HG03432 (cell line): ENCODE results near the gene BMERB1.
"Not testable (repeated sequence)": the region's sequence is repeated elsewhere in the genome, so short reads cannot be mapped to it uniquely, and the experiment has no call there.

Source experiments
- ATAC-seq: cut with Tn5 transposase; IDR thresholded peaks from one replicate; pipeline ENCODE4 v1.9.1; 2021; ENCODE audit warnings: mild to moderate bottlenecking, moderate library complexity; ENCODE audit not compliant: unreplicated experiment

BMERB1 gene

DNA sequence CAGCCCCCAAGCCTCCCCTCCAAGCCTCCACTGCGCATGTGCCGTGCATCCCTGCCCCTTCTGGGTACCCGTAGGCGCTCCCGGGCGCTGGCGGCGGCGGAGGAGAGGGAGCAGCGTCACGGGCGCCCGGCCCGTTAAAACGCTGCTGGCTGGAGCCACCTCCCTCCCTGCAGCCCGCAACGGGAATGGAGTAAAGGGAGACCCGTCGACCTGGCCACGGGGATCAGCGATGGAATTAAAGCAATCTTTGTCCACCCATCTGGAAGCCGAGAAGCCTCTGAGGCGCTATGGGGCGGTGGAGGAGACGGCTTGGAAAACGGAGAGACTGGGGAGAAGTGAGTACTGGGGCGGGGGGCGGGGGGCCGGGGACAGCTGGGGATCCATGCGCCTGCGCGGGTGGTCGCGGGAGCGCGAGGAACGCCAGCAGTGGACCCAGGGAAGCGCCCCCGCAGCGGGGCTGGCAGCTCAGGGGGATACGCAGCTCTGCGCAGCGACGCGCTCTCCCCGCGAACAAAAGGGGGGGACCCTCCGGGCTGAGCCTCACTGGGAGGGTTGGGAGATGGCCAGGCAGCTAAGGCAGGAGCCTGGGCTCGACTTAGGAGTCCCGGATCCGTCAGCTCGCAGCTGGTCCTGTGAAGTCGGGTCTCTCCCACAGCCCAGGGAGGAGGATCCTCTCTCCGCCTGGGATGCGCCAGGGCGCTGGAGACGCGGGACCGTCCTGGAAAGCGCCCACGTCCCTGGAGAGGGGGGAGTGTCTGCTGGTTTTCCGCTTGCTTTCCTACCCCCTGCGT is at the start of gene BMERB1:
BMERB1 (plus strand) TSS at position 164 of the 791 bp plus-strand sequence; CDS start at position 230, 66 bp downstream.
- ATAC-seq, result no peak

DNA sequence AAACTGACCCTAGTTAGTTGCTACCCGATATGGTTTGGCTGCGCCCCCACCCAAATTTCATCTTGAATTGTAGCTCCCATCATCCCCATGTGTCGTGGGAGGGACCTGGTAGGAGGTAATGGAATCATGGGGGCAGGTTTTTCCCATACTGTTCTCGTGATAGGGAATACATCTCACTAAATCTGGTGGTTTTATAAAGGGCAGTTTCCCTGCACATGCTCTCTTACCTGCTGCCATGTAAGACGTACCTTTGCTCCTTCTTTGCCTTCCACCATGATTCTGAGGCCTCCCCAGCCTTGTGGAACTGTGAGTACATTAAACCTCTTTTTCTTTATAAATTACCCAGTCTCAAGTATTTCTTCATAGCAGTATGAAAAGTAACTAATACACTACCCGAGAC is 46.3 kb upstream of the BMERB1 start:
- not testable (repeated sequence) for ATAC-seq

DNA sequence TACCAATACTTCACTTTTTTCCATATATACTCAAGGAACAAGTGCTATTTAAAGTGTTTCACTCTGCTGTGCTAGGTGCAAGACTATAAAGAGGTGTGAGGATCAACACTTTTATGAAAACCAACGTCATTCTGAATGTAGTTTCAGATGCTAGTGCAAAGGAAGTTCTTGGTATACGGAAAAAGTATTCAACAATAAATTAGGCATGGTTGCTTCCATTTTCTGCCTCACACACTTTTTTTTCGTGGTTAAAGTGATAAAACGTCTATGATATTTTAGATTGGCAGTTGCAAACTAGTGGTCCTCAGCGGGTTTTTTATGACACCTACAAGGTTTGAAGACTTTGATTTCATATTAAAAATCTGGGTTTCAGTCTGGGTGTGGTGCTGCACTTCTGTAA is 44.5 kb upstream of the BMERB1 start:
- not testable (repeated sequence) for ATAC-seq

DNA sequence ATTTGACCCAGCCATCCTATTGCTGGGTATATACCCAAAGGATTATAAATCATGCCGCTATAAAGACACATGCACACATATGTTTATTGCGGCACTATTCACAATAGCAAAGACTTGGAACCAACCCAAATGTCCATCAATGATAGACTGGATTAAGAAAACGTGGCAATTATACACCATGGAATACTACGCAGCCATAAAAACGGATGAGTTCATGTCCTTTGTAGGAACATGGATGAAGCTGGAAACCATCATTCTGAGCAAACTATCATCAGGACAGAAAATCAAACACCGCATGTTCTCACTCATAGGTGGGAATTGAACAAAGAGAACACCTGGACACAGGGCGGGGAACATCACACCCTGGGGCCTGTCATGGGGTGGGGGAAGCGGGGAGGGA is 41.4 kb upstream of the BMERB1 start:
- not testable (repeated sequence) for ATAC-seq

GRCh38 chr16:15395631-15396508 is 38.5 kb upstream of the BMERB1 start, which contains the start of gene MPV17L:
MPV17L (plus strand) TSS chr16:15395754; CDS start chr16:15395898, 144 bp downstream.
- not testable (repeated sequence) for ATAC-seq

GRCh38 chr16:15396509-15396829 is 37.9 kb upstream of the BMERB1 start:
- not testable (repeated sequence) for ATAC-seq

DNA sequence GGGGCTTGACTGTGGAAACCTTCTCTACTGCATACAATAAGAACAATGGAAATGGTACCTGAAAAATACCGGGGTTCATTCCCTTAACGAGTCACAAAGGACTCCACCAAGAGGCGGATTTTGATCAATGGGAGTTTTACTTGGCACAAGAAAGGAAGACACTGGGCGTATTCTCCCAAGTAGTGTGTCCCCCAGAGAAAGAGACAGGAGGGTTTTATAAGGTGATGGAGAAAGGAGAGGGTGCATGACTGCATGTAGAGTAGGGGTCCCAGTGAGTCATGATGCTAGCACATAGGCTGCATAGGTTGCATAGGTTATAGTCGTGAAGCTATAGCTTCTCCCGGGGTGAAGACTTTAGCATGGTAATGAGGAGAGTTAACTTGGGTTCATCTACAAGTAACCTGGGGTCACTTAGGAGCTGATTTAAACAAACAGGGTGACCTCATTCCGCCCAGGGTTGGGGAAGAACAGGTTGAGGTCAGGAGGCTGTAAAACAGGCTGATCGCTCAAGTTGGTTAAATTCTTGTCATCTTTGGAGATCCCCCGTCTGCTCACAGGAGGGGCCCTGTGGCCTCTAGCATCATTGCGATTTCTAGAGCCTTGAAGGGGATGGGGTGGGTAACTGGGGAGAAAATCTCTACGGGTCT is 37.3 kb upstream of the BMERB1 start:
- ATAC-seq, result no peak

- no peak for ATAC-seq
Measured at GRCh38 chr16:15398618-15399316, 35.6 kb upstream of the BMERB1 start.

DNA sequence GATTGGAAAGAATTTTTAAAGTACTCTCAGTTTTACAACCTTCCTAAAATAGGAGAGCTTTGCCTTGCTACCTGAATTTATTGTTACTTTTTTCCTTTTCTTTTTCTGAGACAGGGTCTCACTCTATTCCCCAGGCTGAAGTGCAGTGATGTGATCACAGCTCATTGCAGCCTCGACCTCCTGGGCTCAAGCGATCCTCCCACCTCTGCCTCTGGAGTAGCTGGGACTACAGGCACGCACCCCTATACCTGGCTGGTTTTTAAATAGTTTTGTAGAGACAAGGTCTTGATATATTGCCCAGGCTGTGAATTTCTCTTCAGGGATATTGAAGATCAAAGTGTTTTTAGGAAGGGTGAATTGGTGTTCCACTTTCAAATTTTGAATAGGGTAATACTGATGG is 35.1 kb upstream of the BMERB1 start:
- no peak for ATAC-seq

GRCh38 chr16:15400314-15400713 is 34.1 kb upstream of the BMERB1 start:
- ATAC-seq, result not testable (repeated sequence)

DNA sequence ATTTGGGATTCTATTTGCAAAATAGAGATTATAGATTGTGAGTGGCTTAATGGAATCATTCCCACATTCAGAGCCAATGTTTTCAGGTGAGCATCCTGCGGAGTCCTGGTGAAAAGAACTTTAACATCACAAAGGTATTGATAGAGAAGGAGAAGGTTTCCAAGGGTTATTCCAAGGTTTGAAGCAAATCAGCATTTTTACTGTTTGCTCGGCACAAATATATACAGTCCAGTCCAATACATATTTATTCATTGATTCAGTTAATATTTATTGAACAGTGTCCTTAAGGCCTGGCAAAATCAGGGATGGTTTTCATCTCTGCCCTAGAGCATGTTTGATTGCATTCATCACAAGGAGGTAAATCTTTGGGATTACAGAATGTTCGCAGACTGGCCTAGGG is 32.4 kb upstream of the BMERB1 start:
- ATAC-seq, result no peak

DNA sequence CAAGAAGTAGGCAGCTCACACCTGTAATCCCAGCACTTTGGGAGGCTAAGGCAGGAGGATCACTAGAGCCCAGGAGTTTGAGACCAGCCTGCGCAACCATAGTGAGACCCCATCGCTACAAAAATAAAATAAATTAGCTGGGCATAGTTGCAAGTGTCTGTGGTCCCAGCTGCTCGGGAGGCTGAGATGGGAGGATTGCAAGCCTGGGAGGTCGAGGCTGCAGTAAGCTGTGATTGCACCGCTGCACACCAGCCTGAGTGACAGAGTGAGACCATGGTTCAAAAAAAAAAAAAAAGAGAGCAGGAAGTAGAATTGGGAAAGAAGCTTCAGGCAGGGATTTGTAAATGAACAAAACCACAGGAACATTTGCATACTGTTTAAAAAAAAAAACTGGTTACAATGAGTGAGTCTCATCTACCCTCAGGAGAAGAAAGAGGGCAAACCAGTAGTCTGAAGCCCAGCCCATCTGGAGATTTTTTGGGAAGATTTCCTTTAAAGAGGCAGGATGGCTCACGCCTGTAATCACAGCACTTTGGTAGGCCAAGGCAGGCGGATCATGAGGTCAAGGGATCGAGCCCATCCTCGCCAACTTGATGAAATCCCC is 30.9 kb upstream of the BMERB1 start:
- no peak for ATAC-seq

- not testable (repeated sequence) for ATAC-seq
Measured at GRCh38 chr16:15404091-15404490, 30.3 kb upstream of the BMERB1 start.

GRCh38 chr16:15404792-15405191 is 29.6 kb upstream of the BMERB1 start:
- ATAC-seq, result no peak

DNA sequence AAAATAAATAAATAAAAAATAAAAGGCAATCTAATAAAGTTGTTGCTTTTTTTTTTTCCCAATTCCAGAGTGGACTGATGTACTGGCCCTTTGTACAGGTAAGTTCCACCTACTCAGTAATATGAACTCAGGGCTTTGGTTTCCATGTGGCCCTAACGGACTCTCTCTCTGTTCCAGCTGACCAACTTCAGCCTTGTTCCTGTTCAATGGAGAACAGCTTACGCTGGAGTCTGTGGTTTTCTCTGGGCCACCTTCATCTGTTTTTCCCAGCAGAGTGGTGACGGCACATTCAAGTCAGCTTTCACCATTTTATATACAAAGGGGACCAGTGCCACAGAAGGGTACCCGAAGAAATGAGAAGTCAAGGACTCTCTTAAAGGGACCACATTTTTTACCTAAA is 26.6 kb upstream of the BMERB1 start:
- ATAC-seq, result not testable (repeated sequence)

DNA sequence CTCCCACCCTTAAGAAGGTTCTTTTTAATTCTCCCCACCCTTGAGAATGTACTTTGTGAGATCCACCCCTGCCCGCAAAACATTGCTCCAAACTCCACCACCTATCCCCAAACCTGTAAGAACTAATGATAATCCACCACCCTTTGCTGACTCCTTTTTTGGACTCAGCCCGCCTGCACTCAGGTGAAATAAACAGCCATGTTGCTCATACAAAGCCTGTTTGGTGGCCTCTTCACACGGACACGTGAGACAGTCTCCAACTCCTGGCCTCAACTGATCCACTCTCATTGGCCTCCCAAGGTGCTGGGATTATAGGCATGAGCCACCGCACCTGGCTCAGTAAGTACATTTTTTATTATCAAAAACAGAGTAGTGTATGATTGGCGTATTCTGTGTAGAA is 24.9 kb upstream of the BMERB1 start:
- not testable (repeated sequence) for ATAC-seq

- ATAC-seq, result no peak
Measured at GRCh38 chr16:15415511-15415985, 18.8 kb upstream of the BMERB1 start.

DNA sequence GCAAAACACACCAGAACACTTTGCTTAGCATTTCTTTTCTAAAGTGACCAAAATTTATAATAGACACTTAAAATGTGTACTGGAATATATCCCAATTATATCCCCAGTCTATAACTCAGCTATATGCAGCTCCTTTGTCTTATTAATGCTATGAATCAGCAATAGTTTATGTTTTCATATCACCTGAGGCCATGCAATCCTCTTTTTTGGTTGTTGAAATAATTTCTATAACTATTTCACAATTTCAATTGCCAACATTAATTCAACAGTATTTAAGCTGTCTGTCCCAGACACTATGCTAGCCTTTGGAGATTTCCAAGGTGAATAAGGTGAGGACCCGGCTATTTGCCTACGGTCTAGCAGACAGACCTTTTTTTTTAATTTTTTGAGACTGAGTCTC is 17.2 kb upstream of the BMERB1 start:
- ATAC-seq, result no peak

DNA sequence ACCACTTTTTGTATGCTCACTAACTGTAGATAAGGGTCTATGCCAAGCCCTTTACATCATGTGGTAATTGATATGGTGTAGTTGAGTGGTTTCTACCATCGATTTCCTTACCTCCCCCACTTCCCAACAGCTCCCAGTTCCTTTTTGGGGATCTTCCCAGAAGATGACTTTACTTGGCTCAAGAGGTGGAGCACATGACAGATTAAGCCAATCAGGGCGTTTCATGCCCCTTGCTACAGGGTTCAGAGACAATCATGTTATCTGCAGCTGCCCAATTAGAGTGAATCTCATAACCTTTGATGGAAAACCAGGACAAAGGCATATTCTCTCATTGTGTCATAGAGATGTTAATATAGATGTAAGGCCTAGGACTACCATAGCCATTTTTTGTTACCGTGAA is 16.2 kb upstream of the BMERB1 start:
- ATAC-seq, result no peak

DNA sequence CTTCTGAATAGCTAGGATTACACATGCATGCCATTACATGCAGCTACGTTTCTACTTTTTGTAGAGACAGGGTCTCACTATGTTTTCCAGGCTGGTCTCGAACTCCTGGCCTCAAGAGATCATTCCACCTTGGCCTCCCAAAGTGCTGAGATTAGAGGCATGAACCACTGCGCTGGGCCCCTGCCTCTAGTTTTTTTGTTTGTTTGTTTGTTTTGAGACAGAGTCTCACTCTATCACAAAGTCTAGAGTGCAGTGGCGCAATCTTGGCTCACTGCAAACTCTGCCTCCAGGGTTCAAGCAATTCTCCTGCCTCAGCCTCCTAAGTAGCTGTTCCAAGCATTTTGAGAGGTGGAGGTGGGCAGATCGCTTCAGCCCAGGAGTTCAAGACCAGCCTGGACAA is 12.7 kb upstream of the BMERB1 start:
- ATAC-seq, result not testable (repeated sequence)
